Gastroesophageal sphincter (tissue), 3 donors: Measurements from ENCODE around the gene ADAM17.

Experiments
- POLR2A ChIP-seq, 2 donors: fragments of 450-650 bp; IDR thresholded peaks; one replicate each; pipeline ENCODE4 v1.6.1; 2017; ENCODE audit warnings: antibody characterized with exemption in 2 of 2, mild to moderate bottlenecking in 2 of 2, moderate library complexity in 1 of 2
- POLR2AphosphoS5 ChIP-seq: sonication (generic); formaldehyde crosslinking; IDR thresholded peaks from one replicate; pipeline ENCODE4 v1.6.1; 2017; ENCODE audit warnings: antibody characterized with exemption
- TF ChIP-seq, protein P1 (sequence below), 4 experiments: fragments of 200-600 bp in 2 of 4; fragments of 450-650 bp in 2 of 4; sonication (generic) in 1 of 4; IDR thresholded peaks; one replicate each; pipeline ENCODE4 v1.5.1; 2017 to 2019; ENCODE audit warnings: antibody characterized with exemption in 4 of 4, mild to moderate bottlenecking in 2 of 4, moderate library complexity in 2 of 4

DNA sequence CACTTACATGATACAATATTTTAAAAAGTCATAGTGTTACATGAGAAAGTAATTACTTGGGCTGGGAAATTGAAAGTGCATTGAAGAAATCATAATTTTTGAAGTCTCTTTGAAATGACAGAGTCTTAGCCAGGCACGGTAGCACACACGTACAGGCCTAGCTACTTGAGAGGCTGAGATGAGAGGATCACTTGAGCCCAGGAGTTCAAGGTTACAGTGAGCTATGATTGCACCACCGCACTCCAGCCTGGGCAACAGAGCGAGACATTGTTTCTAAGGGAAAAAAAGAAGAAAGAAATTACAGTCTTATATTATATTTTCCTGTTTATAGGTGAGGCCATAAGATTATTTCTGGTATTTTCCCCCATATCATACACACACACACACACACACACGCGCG, 90.5 kb downstream of the ADAM17 start:
- TF ChIP-seq POLR2A (IDR thresholded peaks at IDR 0.05) (no peak), POLR2AphosphoS5 (no peak)
- TF ChIP-seq, protein P1, sequence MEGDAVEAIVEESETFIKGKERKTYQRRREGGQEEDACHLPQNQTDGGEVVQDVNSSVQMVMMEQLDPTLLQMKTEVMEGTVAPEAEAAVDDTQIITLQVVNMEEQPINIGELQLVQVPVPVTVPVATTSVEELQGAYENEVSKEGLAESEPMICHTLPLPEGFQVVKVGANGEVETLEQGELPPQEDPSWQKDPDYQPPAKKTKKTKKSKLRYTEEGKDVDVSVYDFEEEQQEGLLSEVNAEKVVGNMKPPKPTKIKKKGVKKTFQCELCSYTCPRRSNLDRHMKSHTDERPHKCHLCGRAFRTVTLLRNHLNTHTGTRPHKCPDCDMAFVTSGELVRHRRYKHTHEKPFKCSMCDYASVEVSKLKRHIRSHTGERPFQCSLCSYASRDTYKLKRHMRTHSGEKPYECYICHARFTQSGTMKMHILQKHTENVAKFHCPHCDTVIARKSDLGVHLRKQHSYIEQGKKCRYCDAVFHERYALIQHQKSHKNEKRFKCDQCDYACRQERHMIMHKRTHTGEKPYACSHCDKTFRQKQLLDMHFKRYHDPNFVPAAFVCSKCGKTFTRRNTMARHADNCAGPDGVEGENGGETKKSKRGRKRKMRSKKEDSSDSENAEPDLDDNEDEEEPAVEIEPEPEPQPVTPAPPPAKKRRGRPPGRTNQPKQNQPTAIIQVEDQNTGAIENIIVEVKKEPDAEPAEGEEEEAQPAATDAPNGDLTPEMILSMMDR (IDR thresholded peaks at IDR 0.05) = no peak
